ENCODE measurements around the gene PFN4.

DNA sequence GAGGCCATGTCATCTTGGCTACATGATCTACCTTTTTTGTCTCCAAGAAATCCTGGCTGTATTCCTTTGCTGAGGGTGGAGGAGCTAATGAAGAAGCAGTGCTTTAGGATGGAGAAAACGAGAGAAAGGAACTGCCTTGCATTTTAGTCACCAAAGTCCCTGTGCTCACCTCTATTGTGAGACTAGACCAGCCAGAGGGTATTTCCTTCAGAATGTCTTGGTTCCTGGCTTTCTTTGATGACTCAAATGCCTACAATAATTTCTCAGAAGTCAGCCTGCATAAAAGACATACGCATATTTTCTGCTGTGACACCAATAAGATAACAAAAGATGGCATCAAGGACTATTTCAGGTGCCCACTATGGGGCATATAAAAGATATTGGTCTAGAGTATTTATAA, 57.8 kb downstream of the PFN4 start:
- TF ChIP-seq BHLHE40 (IDR thresholded peaks at IDR 0.05; ENCODE audit: low read depth, low read length) (no peak), RCOR1 (IDR thresholded peaks at IDR 0.05; ENCODE audit: insufficient replicate concordance, low read length) (no peak), POLR2A (IDR thresholded peaks at IDR 0.05; ENCODE audit: low read depth, low read length) (no peak), MXI1 (IDR thresholded peaks at IDR 0.05; ENCODE audit: borderline replicate concordance, low read depth, low read length) (no peak), NFE2L2 (IDR thresholded peaks at IDR 0.05; ENCODE audit: low read depth, low read length) (no peak), MAFK (IDR thresholded peaks at IDR 0.05; ENCODE audit: low read depth, low read length) (no peak), RFX5 (IDR thresholded peaks at IDR 0.05; ENCODE audit: low read depth, low read length) (no peak), FOS (IDR thresholded peaks at IDR 0.05; ENCODE audit: low read depth, low read length) (no peak), RAD21 (IDR thresholded peaks at IDR 0.05; ENCODE audit: low read length) (no peak), CEBPB (IDR thresholded peaks at IDR 0.05; ENCODE audit: low read depth, low read length) (no peak)
- TF ChIP-seq, protein P1, sequence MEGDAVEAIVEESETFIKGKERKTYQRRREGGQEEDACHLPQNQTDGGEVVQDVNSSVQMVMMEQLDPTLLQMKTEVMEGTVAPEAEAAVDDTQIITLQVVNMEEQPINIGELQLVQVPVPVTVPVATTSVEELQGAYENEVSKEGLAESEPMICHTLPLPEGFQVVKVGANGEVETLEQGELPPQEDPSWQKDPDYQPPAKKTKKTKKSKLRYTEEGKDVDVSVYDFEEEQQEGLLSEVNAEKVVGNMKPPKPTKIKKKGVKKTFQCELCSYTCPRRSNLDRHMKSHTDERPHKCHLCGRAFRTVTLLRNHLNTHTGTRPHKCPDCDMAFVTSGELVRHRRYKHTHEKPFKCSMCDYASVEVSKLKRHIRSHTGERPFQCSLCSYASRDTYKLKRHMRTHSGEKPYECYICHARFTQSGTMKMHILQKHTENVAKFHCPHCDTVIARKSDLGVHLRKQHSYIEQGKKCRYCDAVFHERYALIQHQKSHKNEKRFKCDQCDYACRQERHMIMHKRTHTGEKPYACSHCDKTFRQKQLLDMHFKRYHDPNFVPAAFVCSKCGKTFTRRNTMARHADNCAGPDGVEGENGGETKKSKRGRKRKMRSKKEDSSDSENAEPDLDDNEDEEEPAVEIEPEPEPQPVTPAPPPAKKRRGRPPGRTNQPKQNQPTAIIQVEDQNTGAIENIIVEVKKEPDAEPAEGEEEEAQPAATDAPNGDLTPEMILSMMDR (conservative IDR thresholded peaks at IDR 0.05; ENCODE audit: low read depth, low read length) = no peak
- TF ChIP-seq, protein P2, sequence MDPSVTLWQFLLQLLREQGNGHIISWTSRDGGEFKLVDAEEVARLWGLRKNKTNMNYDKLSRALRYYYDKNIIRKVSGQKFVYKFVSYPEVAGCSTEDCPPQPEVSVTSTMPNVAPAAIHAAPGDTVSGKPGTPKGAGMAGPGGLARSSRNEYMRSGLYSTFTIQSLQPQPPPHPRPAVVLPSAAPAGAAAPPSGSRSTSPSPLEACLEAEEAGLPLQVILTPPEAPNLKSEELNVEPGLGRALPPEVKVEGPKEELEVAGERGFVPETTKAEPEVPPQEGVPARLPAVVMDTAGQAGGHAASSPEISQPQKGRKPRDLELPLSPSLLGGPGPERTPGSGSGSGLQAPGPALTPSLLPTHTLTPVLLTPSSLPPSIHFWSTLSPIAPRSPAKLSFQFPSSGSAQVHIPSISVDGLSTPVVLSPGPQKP (IDR thresholded peaks at IDR 0.05; ENCODE audit: borderline replicate concordance, low read depth, low read length) = no peak
